GM18511 (cell line): ENCODE data around the gene ELOB.

Experiments used
- ATAC-seq: cut with Tn5 transposase; IDR thresholded peaks from one replicate; pipeline ENCODE4 v1.9.1; 2021; ENCODE audit warnings: mild to moderate bottlenecking, moderate library complexity; ENCODE audit not compliant: unreplicated experiment

Gene ELOB

DNA sequence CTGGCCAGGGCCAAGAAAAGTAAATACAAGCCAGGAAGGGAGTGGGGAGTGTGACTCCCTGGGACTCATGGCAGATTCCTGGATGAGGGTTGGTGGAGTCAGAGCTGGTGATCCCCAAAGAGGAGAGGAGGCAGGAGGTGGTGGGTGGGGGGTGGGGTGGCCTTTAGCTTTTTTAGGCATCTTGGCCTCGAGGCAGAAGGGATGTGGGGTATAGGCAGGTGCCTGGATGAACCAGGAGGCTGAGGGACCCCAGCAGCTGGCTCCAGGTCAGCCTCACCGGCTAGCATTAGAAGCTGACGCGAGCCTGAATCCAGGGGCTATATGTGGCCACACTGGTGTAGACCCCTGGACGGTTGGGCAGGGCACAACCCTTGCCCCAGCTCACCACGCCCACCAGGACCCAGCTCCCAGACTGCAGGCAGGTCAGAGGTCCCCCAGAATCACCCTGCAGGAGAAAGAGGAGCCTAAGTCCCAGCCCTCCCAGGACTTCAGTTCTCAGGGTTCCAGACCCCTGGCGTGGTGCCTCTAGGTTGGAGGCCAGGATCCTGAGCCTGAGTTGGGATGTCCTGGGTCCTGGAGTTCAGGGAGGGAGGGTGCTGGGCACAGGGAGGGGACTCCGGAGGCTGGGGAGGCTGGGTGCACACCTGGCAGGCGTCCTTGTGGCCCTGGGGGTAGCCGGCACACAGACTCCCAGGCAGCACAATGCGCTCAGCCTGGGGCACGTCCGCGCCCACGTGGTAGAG lies 7.4 kb upstream of the ELOB start:
- no peak for ATAC-seq

DNA sequence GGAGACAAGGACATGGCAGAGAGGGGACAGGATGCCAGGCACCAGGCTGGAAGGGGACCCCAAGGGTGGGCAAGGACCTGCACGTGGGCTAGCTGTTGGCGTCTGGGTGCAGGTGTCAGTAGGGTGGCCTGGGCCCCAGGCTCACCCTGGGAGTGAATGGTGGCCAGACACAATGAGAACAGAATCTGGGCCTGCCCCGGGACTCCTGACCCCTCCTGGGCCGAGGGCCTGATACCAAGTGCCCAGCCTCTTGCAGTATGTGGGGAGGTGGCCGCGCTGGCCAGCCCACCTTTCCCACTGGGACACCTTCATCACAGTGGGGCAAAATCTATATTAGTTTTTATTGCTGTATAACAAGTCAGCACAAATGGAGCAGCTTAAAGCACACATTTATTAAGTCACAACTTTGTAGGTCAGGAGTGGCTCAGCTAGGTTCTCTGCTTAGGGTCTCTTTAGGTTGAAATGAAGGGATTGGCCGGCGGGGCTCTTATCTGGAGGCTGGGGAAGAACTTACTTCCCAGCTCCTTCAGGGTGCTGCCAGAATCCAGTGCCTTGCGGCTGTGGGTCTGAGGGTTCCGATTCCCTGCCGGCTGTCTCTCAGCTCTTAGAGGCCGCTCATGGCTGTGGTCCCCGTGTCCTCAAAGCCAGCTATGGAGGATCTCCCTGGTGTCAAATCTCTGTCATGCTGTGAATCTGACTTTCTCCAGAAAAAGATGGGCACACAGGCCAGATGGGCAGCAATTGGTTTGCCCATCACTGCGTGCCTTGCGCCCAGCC lies 6.7 kb upstream of the ELOB start:
- ATAC-seq, result no peak

DNA sequence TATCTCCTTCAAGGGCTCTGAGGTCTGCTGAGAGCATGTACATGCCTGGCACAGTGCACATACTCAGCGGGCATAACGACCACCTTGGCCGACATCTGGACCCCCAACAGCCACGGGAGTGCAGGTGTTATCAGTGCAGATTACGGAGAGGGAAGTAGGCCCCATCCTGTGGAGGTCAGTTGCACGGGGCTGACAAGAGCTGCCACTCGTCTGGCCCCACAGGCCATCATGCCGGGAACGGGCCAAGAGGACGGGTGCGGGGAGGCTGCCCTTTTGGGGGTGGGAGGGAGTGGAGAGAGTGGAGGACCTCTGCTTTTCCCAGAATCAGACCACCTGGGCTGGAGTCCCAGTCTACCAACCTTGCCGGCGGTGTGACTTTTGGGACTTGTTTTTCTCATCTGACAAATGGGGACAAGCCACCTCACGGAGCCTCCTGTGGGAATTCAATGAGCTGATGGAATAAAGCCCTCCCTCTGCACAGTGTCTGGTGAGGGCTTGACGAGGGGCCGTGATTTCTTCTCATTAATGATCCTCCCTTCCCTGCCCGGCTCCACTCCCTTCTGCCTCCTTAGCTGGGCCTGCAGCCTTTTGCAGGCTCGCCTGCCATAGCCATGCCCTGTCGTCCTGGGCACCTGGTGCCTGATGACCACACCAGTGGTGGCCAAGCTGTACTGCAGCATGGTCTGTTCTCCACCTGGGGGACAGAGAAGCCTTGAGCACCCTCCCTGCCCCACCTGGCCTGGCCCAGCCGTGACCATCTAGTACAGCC lies 5.7 kb upstream of the ELOB start:
- ATAC-seq, result no peak

DNA sequence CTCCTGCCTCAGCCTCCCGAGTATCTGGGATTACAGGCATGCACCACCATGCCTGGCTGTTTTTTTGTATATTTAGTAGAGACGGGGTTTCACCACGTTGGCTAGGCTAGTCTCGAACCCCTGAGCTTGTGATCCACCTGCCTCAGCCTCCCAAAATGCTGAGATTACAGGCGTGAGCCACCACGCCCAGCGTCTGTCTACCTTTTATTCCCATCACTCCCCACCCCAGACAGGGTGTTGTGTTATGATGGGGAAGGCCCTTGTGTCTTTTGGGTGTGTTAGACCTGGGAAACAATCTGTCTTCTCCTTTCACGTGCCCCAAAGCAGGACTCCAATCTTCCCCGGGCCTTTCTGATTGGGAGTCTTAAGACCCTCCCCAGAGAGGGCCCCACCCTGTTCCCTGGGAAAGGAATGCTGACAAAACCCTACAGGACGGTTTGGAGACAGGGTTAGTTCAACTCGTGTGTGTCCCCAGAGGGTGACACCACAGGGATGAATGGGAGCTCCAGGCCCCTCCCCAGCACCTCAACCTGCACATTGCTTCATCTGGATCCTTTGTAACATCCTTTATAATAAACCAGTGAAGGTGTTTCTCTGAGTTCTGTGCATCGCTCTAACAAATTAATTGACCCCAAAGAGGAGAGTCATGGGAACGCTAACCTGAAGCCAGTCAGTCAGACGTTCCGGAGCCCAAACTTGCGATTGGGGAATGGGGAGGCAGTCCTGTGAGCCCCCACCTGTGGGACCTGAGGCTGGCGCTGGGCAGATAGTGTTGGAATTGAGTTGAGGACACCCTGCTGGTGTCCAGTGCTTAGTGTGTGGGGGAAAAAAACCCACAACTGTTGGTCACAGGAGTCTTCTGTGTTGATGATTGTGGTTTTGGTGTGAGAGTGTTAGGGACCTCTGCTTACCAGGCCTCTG lies 3.2 kb upstream of the ELOB start:
- no peak for ATAC-seq

DNA sequence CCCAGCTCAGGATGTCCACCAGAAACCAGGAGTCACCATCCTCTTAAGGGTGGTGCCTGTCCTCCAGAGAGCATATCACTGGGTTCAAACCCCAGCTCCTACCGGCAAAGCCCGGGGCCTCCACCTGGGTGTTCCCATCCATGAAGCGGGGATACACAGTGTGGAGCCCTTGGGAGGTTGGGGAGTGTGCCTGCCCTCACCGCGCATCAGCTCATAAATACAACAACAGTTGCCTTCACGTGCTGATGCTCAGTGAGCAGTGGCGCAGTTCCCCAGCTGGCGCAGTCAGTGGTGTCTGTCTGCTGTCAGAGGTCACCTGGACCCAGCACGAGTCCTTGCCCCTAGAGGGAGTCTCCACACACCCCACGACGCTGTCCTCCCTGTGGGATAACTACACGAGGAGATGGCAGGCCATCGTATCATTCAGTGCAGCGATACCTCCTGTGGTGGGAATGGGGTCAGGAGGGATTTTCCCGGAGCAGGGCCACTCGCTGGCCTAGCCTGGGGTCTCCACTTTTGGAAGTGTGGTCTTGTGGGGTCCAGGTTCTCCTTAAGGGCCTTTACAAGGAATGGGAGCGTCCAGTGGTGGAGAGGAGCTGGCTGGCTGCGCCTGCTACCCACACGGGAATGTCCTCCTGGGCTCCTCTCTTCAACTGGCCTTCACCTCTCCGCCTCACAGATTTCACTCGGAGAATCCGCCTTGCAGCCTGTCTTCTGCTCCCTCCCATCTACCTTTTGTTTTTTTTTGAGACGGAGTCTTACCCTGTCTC lies 2.3 kb upstream of the ELOB start:
- ATAC-seq, result no peak

DNA sequence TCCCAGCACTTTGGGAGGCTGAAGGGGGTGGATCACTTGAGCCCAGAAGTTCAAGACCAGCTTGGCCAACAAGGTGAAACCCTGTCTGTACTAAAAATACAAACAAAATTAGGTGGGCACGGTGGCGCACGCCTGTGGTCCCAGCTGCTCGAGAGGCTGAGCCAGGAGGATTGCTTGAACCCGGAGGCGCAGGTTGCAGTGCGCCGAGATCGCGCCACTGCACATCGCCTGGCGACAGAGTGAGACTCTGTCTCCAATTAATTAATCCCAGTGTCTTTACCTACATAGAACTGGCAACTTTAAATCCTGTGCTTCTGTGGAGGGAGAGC lies 1.5 kb upstream of the ELOB start:
- no peak for ATAC-seq

DNA sequence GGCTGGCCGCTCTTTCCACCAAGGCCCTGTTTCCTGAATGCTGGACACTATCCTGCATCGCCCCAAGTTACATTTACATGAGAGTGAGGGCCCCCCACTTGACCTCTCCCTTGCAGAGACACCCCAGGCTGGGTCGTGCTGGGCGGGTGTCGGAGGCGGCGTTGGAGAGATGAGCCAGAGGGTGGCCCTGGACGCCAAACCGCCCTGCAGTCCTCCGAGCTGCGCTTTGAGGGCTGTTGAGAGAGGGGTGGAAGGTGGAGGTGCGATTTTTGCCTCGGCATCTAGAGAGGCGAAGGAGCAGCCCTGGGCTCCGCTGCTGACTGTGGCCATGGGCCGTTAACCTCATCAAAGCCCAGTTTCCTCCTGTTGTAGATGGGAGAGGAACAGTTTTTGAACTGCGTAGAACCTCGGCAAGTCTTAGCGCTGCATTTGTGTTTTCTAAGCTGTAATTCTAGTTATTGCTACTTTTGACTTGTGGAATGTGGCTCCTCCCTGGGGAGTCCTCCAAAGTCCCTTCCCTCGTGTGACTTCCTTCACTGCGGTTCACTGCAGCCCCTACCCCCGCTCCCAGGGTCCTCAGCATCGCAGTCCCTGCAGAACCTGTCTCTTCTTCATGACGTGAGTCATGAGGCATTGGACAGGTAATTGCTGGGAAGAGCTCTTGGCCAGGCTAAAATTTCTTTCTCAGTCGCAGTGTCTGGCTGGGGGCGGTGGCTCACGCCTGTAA lies 986 bp upstream of the ELOB start:
- ATAC-seq, result peak; percentile 22

- ATAC-seq, result peak; percentile 33
Measured at GRCh38 chr16:2776500-2777139, 460 bp downstream of the ELOB start.

GRCh38 chr16:2775765-2776499 lies 1.1 kb downstream of the ELOB start:
- no peak for ATAC-seq

DNA sequence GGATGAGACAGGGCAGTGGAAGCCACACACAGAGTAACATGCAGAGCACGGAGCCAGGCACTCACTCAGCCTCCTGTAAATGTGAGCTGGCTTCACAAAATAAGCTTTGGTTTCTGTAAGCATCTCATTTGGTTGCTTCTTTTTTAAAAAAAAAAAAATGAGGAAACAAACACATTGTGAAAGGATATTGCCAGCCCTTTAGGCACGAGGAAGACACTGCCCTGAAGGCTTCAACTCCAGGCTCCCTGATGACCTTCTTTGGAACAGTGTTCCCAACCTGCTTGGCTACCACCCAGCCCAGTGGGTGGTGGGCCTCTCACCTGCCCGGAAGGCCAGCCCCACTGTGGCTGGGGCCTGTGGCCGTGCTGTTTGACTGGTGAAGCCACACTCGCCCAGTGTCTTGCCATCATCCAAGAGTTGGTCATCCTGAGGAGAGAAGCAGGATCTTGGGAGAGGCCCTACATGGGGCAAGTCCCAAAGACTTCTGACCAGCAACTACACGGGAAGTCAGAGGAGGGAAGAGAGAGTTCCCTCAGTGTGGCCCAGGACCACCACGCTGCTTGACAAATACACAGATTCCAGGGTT lies 1.9 kb downstream of the ELOB start:
- ATAC-seq, result no peak

DNA sequence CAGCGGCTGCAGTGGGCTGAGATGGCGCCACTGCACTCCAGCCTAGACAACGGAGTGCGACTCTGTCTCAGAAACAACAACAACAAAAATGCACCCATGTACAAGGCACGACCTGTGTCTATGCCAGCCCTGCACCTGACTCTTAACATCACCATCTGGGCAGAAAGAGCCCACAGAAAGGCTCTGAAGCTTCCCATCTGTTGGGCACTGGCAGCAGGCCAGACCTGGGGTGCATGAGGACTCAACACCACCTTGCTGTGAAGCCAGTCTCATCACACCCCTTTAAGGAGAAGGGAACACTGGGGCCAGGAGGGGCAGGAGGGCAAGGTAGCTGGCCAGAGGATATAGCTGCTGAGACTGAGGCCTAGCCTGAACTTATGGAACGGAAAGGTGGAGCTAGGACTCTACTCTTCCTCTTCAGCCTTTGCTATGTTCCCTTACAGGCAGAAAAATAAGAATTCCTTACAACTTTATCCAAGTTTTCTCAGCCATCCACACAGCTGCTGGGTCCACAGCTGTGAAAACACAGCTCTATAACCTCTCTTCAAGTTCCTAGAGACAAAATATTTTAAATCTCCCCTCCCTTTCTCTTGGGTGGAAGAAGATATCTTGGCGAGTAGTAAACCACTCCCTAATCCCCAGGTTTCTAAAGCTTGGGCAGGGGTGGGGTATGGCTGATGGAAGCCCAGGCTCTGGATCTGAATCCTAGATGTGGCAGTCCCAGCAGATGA lies 2.8 kb downstream of the ELOB start:
- ATAC-seq, result no peak

DNA sequence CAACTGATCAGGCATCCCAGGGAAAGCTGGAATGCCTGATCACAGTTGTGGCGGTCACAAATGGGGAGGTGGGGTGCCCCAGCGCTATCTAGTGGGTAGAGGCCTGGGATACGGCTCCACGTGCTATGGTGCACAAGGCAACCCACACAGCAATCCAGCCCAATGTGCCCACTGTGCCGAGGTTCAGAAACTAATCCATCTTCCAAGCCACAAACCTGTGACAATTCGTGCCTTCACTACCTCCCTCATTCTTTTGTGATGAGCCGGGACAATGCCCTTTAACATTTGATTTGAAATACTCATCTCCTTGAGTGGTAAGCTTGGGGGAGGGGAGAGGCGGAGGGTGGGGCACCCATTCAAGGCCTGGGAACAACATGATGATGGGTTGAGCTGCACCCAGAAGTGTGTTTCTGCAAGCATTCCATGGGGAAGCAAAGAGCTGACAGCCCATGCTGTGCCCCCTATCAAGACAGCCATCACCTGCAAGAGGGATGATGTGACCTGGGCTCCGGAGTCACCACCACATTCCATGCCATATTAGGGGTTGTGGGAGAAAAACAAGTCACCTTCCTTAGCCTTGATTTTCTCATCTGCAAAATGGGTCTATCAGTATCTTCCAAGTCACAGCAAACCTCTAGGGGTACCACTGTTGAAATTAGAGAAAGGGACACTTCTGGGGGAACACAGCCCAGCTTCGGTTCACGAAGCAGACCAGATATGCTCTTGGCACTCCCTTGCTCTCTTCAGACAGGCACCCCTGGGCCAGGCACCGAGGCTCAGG lies 3.7 kb downstream of the ELOB start:
- ATAC-seq, result no peak

DNA sequence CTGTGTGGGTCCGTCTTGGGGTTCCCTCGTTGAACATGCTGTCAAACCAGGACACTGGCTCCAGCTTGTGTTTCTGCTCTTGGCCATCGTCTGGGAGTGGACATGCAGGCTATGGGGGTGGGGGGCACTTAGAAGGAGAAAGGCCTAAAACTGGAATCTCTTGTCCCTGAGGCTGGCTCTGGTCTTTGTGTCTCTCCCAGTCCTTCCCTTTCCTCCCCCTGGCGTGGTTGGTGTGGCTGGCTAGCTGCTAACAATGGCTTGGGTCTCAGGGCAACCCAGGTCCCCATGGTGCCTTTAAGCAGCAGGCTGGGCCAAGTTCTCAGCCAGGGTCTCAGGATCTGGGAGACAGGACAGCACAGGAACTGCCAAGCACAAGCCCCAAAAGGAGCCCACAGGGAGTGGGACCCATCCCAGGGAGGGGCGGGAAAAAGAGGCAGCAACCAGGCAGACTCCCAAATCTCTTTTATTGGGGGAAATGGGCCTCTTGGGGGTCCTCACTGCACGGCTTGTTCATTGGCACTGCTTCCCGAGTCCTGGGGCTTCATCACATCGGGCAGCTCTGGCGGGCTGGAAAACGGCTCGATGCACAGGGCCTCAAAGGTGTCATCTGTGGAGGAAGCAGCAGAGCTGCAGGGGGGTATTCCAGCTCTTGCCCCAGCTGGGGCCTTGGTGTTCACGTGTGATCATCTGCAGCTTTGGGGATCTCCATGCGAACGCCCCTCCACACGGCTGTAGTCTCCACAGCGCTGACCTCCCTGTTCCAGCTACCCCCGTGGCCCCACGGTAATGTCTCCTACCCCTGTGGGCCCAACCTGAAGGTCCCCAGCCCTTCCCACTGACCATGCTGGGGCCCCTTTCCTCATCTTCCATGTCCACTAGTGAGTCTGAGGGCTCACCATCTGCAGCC lies 5.3 kb downstream of the ELOB start:
- ATAC-seq, result no peak

GRCh38 chr16:2770057-2770951 lies 6.8 kb downstream of the ELOB start:
- no peak for ATAC-seq
